Stimulated activated CD4-positive, alpha-beta T cell treated with anti-CD3 and anti-CD28 coated beads, Interleukin-4, amount 100 ng/mL, for 4 hours (primary cell): Measurements from ENCODE around the gene RIC8B.
"Not testable (repeated sequence)": the region's sequence is repeated elsewhere in the genome, so short reads cannot be mapped to it uniquely, and the experiment has no call there.

Source experiments
- DNase-seq, 2 experiments: peaks; one replicate each; pipeline ENCODE4 v3.0.0-alpha.2; 2020

Gene RIC8B

GRCh38 chr12:106910202-106910601, 135.7 kb downstream of the RIC8B start:
- DNase-seq = no peak

- DNase-seq = no peak
These were observed 137.1 kb downstream of the RIC8B start for GRCh38 chr12:106911581-106911980.

- no peak for DNase-seq
These were observed 139.0 kb downstream of the RIC8B start for GRCh38 chr12:106913456-106913855.

- DNase-seq = no peak
These were observed 140.5 kb downstream of the RIC8B start for GRCh38 chr12:106914796-106915634.

GRCh38 chr12:106915635-106916026, 141.1 kb downstream of the RIC8B start:
- DNase-seq = no peak

GRCh38 chr12:106917503-106917902, 143.0 kb downstream of the RIC8B start:
- no peak for DNase-seq

GRCh38 chr12:106918746-106919145, 144.3 kb downstream of the RIC8B start:
- no peak for DNase-seq

GRCh38 chr12:106919910-106920544, 145.5 kb downstream of the RIC8B start:
- DNase-seq = no peak

GRCh38 chr12:106921976-106922375, 147.5 kb downstream of the RIC8B start:
- DNase-seq = not testable (repeated sequence)

- DNase-seq = not testable (repeated sequence)
These were observed 149.1 kb downstream of the RIC8B start for GRCh38 chr12:106923594-106923993.

- DNase-seq = no peak
These were observed 149.9 kb downstream of the RIC8B start for GRCh38 chr12:106924268-106924861.

GRCh38 chr12:106926657-106927056, 152.2 kb downstream of the RIC8B start:
- no peak for DNase-seq

GRCh38 chr12:106934277-106934676, 159.8 kb downstream of the RIC8B start:
- no peak for DNase-seq
